HepG2 (cell line): ENCODE results near the gene HOXB4. TPM values are rescaled to one million over a fixed set of nuclear protein-coding genes. Genes with fewer than 3 reads are reported as not detected.

Experiments used
- ATF5 ChIP-seq: sonication (generic); formaldehyde crosslinking; IDR thresholded peaks from 2 replicates; pipeline ENCODE4 v1.4.0; 2020; ENCODE audit warnings: mild to moderate bottlenecking, low read depth, missing genetic modification reagents
- CBX2 ChIP-seq, 2 experiments: fragments of 200-600 bp in 1 of 2; sonication (generic); formaldehyde crosslinking in 1 of 2; IDR thresholded peaks; 2 replicates each; pipeline versions ENCODE4 v1.7.0 to v1.8.1; 2018 to 2022; ENCODE audit warnings: low read depth in 2 of 2, low read length in 1 of 2, mild to moderate bottlenecking in 1 of 2, missing genetic modification reagents in 1 of 2
- IKZF5 ChIP-seq: IDR thresholded peaks from 2 replicates; pipeline ENCODE4 v1.6.1; 2018; ENCODE audit warnings: missing genetic modification reagents, mild to moderate bottlenecking, missing compliant biosample characterization
- JUNB ChIP-seq: sonication (generic); formaldehyde crosslinking; IDR thresholded peaks from 2 replicates; pipeline ENCODE4 v1.8.0; 2022; ENCODE audit warnings: missing genetic modification reagents, mild to moderate bottlenecking, borderline replicate concordance
- KLF13 ChIP-seq: sonication (generic); formaldehyde crosslinking; IDR thresholded peaks from 2 replicates; pipeline ENCODE4 v1.4.0; 2020; ENCODE audit warnings: mild to moderate bottlenecking, missing genetic modification reagents
- MED8 ChIP-seq: sonication (generic); formaldehyde crosslinking; IDR thresholded peaks from 2 replicates; pipeline ENCODE4 v1.8.1; 2023; ENCODE audit warnings: mild to moderate bottlenecking, missing genetic modification reagents; ENCODE audit not compliant: insufficient replicate concordance
- NFATC3 ChIP-seq: sonication (generic); formaldehyde crosslinking; IDR thresholded peaks from 2 replicates; pipeline ENCODE4 v1.5.1; 2020; ENCODE audit warnings: mild to moderate bottlenecking, missing genetic modification reagents
- NFIC ChIP-seq: IDR thresholded peaks from 2 replicates; pipeline ENCODE4 v1.6.1; 2012; ENCODE audit warnings: mild to moderate bottlenecking, low read length, inconsistent platforms
- SMAD3 ChIP-seq: sonication (generic); formaldehyde crosslinking; IDR thresholded peaks from 2 replicates; pipeline ENCODE4 v1.4.0; 2020; ENCODE audit warnings: missing genetic modification reagents
- SNAI1 ChIP-seq: sonication (generic); formaldehyde crosslinking; IDR thresholded peaks from 2 replicates; pipeline ENCODE4 v1.5.0; 2020; ENCODE audit warnings: mild to moderate bottlenecking, missing genetic modification reagents, borderline replicate concordance
- SRSF1 ChIP-seq: fragments of 200-400 bp; formaldehyde crosslinking; optimal IDR thresholded peaks from 2 replicates; pipeline ENCODE3; 2017; ENCODE audit warnings: mild to moderate bottlenecking, low read depth, low read length, moderate library complexity
- TBL1XR1 ChIP-seq: fragments of 150-350 bp; IDR thresholded peaks from 2 replicates; pipeline ENCODE4 v1.6.1; 2014; ENCODE audit warnings: borderline replicate concordance, low read length; ENCODE audit not compliant: partially characterized antibody
- UBTF ChIP-seq: sonication (generic); formaldehyde crosslinking; IDR thresholded peaks from 2 replicates; pipeline ENCODE4 v1.4.0; 2020; ENCODE audit warnings: mild to moderate bottlenecking, missing genetic modification reagents
- ZBED4 ChIP-seq: sonication (generic); formaldehyde crosslinking; IDR thresholded peaks from 2 replicates; pipeline ENCODE4 v1.4.0; 2020; ENCODE audit warnings: missing genetic modification reagents, borderline replicate concordance
- ZFP36 ChIP-seq: fragments of 150-350 bp; IDR thresholded peaks from 2 replicates; pipeline ENCODE4 v1.6.1; 2018; ENCODE audit warnings: borderline replicate concordance, low read length, low read depth; ENCODE audit not compliant: partially characterized antibody
- ZFP36L1 ChIP-seq: sonication (generic); formaldehyde crosslinking; IDR thresholded peaks from 2 replicates; pipeline ENCODE4 v1.8.0; 2022; ENCODE audit warnings: mild to moderate bottlenecking, missing genetic modification reagents, moderate library complexity
- ZFP90 ChIP-seq: sonication (generic); formaldehyde crosslinking; IDR thresholded peaks from 2 replicates; pipeline ENCODE4 v1.8.0; 2022; ENCODE audit warnings: missing genetic modification reagents, mild to moderate bottlenecking, inconsistent platforms, borderline replicate concordance
- ZNF382 ChIP-seq: sonication (generic); formaldehyde crosslinking; IDR thresholded peaks from 2 replicates; pipeline ENCODE4 v1.5.0; 2020; ENCODE audit warnings: missing genetic modification reagents, mild to moderate bottlenecking, borderline replicate concordance
- ZNF383 ChIP-seq: sonication (generic); formaldehyde crosslinking; IDR thresholded peaks from 2 replicates; pipeline ENCODE4 v1.4.0; 2020; ENCODE audit warnings: missing genetic modification reagents, mild to moderate bottlenecking, borderline replicate concordance
- ZNF75D ChIP-seq: sonication (generic); formaldehyde crosslinking; IDR thresholded peaks from 2 replicates; pipeline ENCODE4 v1.8.1; 2023; ENCODE audit warnings: missing genetic modification reagents, mild to moderate bottlenecking, borderline replicate concordance
- polyA plus RNA-seq, 8 experiments: library from polyadenylated mRNA; depleted of rRNA in 3 of 8; stranded (reverse) in 7 of 8; unstranded in 1 of 8; fragments of >200 nt; fragmentation: Illumina TruSeq in 4 of 8; extraction: Trizol in 4 of 8; gene quantifications; 2 replicates each; pipeline versions ENCODE4 v1.2.1 to v1.2.3, GENCODE V29; 2011 to 2016; ENCODE audit warnings: low read depth in 4 of 8, missing spikeins in 1 of 8, mixed read lengths in 1 of 8; ENCODE audit not compliant: insufficient read depth in 1 of 8
- total RNA-seq, 5 experiments: library from RNA; depleted of rRNA; stranded (reverse); fragments of >200 nt; fragmentation: Illumina TruSeq; extraction: Trizol; gene quantifications; 2 replicates each; pipeline ENCODE4 v1.2.3, GENCODE V29; 2016; ENCODE audit warnings: low read depth in 1 of 5

Gene HOXB4
- total and polyA plus RNA-seq, 2 of the 13 experiments (the other 11 are each of a cell fraction or from before 2014, with no cell fraction given): not detected

GRCh38 chr17:48593840-48594537 is 15.8 kb upstream of the HOXB4 start (continued):
- TF ChIP-seq IKZF5 (peak; percentile 44; the same call in 1 of the 2 replicates), ATF5 (no peak), ZNF382 (no peak), ZNF383 (CRISPR knock-in tag) (no peak), ZFP36 (peak; percentile 39), ZBED4 (CRISPR knock-in tag) (no peak), ZFP90 (no peak), ZNF75D (no peak), NFATC3 (CRISPR knock-in tag) (no peak), KLF13 (CRISPR knock-in tag) (no peak), ZFP36L1 (no peak), SMAD3 (CRISPR knock-in tag) (no peak), JUNB (CRISPR knock-in tag) (no peak), TBL1XR1 (no peak), CBX2 (IDR thresholded peaks at IDR 0.05; ENCODE audit: low read depth, low read length) (peak; percentile 57; the same call in 1 of the 2 replicates), CBX2 (CRISPR knock-in tag; IDR thresholded peaks at IDR 0.05; ENCODE audit: low read depth) (no peak), MED8 (CRISPR knock-in tag) (no peak), SRSF1 (no peak), SNAI1 (CRISPR knock-in tag) (no peak), UBTF (CRISPR knock-in tag) (0 out of 2 replicates have a peak, but pooled peaks have one; percentile 18), NFIC (no peak)
